Left renal pelvis (tissue), 4 donors: ENCODE measurements around the gene IRX1. TPM values are rescaled to one million over a fixed set of nuclear protein-coding genes. Genes with fewer than 3 reads are reported as not detected.

ENCODE experiments used
- DNase-seq, 4 donors: peaks; one replicate each; pipeline ENCODE4 v3.0.0-alpha.2; 2013; ENCODE audit warnings: low read depth in 4 of 4, low spot score in 3 of 4
- polyA plus RNA-seq, 4 donors: library from polyadenylated mRNA; unstranded; fragments of 120-200 nt; gene quantifications; one replicate each; pipeline ENCODE4 v1.2.1, GENCODE V29; 2013; ENCODE audit not compliant: insufficient read length in 4 of 4

The IRX1 gene
- polyA plus RNA-seq, 4 donors: 2.1 to 35.9 (median 29.5) TPM

DNA sequence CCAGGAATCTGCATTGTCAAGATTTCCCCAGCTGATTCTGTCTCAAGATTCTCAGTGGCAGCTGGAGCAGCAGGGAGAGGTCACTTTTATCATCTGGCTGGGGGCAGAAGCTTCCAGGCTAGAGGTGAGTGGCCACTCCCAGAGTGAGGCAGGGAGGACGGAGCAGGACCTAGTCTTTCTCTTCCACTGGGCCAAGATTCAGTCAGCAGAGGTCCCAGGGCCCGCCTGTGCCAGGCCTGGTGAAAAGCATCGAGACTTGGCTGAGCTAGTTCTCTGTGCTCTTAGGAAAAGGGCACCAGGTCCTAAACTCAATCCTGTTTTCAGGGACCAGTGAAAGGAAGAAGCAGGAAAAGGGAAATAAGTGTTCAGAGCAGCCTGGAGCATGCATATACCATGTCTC, 46.6 kb downstream of the IRX1 start:
- DNase-seq: no peak

- DNase-seq: no peak
These were observed 54.7 kb downstream of the IRX1 start for GRCh38 chr5:3650320-3650719.

- no peak for DNase-seq
These were observed 55.2 kb downstream of the IRX1 start for GRCh38 chr5:3650868-3651267.
